Body of pancreas (tissue), 4 donors: ENCODE results near the gene TRIM36.

Source experiments
- CTCF ChIP-seq, 7 experiments: fragments of 450-650 bp in 4 of 7; fragments of 200-600 bp in 3 of 7; sonication (generic) in 3 of 7; IDR thresholded peaks; one replicate each; pipeline ENCODE4 v1.5.1; 2016 to 2019; ENCODE audit warnings: antibody characterized with exemption in 7 of 7
- POLR2A ChIP-seq, 3 donors: fragments of 450-650 bp; IDR thresholded peaks; one replicate each; pipeline ENCODE4 v1.6.1; 2016; ENCODE audit warnings: antibody characterized with exemption in 3 of 3, mild to moderate bottlenecking in 2 of 3

DNA sequence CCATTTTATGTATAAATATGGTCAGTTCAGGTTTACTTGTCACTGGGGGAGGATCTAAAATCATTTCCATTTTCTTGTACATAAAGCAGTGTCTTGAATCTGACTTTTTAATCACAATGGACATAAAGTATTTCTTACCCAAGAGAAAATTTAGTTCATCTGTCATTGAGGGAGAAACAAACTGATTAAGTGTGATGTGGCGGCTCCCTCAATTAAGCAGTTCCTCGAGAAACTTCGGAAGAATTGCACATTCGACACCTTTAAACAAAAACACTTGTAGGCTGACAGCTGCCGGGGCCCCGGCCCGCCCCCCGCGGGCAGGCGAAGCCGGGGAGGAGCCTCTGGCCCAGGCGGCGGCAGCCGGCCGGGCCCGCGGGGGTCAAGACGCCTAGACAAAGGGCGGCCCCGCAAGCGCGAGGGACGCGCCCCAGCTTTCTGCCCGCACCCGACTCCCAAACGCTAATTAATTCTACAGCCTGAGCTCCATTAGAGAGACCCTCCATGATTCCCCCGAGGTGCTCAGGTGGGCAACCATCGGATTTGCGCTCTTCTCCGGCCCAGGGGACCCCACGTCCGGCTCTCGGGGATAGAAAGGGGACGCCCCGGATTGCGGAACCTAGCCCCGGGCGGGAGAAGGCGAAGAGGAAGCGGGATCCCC is 750 bp downstream of the TRIM36 start:
- TF ChIP-seq CTCF (IDR thresholded peaks at IDR 0.05) (no peak), POLR2A (IDR thresholded peaks at IDR 0.05) (no peak)
